SK-N-SH treated with all-trans-retinoic acid at 6 μM for 48 hours (cell line): ENCODE measurements around the gene RPL41.

ENCODE experiments used
- ARNTL ChIP-seq: fragments of 450-650 bp; formaldehyde crosslinking; IDR thresholded peaks from 2 replicates; pipeline ENCODE4 v1.5.0; 2020; ENCODE audit warnings: low read depth, mild to moderate bottlenecking, moderate library complexity, borderline replicate concordance
- CREB5 ChIP-seq: fragments of 250-450 bp; sonication (Bioruptor Pico); IDR thresholded peaks from 2 replicates; pipeline ENCODE4 v1.5.1; 2020; ENCODE audit warnings: low read depth, mild to moderate bottlenecking, moderate library complexity
- CSDC2 ChIP-seq: fragments of 250-450 bp; sonication (Bioruptor Pico); IDR thresholded peaks from 2 replicates; pipeline ENCODE4 v1.5.0; 2020; ENCODE audit warnings: mild to moderate bottlenecking, moderate library complexity
- CSRNP3 ChIP-seq: fragments of 250-450 bp; sonication (Bioruptor Pico); IDR thresholded peaks from 2 replicates; pipeline ENCODE4 v1.5.1; 2021; ENCODE audit warnings: mild to moderate bottlenecking, moderate library complexity
- GLIS3 ChIP-seq: fragments of 250-450 bp; sonication (Bioruptor Pico); IDR thresholded peaks from 2 replicates; pipeline ENCODE4 v1.5.0; 2020; ENCODE audit warnings: mild to moderate bottlenecking, moderate library complexity
- ISL1 ChIP-seq: fragments of 250-450 bp; sonication (Bioruptor Pico); IDR thresholded peaks from 2 replicates; pipeline ENCODE4 v2.1.2; 2022; ENCODE audit warnings: mild to moderate bottlenecking, moderate library complexity
- OSR1 ChIP-seq: fragments of 250-450 bp; sonication (Bioruptor Pico); IDR thresholded peaks from 2 replicates; pipeline ENCODE4 v1.8.0; 2022; ENCODE audit warnings: moderate library complexity, mild to moderate bottlenecking, inconsistent platforms
- POU6F1 ChIP-seq: fragments of 250-450 bp; sonication (Bioruptor Pico); IDR thresholded peaks from 2 replicates; pipeline ENCODE4 v1.8.0; 2021; ENCODE audit warnings: low read depth, mild to moderate bottlenecking, moderate library complexity, borderline replicate concordance
- PPARA ChIP-seq: fragments of 250-450 bp; sonication (Bioruptor Pico); IDR thresholded peaks from 2 replicates; pipeline ENCODE4 v1.5.0; 2020; ENCODE audit warnings: mild to moderate bottlenecking, borderline replicate concordance
- RARB ChIP-seq: fragments of 250-450 bp; sonication (Bioruptor Pico); IDR thresholded peaks from 2 replicates; pipeline ENCODE4 v1.8.0; 2021; ENCODE audit warnings: mild to moderate bottlenecking, moderate library complexity
- TSHZ2 ChIP-seq: fragments of 250-450 bp; sonication (Bioruptor Pico); IDR thresholded peaks from 2 replicates; pipeline ENCODE4 v1.5.0; 2020; ENCODE audit warnings: mild to moderate bottlenecking, moderate library complexity
- ZFP30 ChIP-seq: fragments of 450-650 bp; formaldehyde crosslinking; IDR thresholded peaks from 2 replicates; pipeline ENCODE4 v1.5.0; 2022; ENCODE audit warnings: mild to moderate bottlenecking, moderate library complexity
- ZNF565 ChIP-seq: fragments of 450-650 bp; formaldehyde crosslinking; conservative IDR thresholded peaks from 2 replicates; pipeline ENCODE4 v1.5.0; 2020; ENCODE audit warnings: low read depth, mild to moderate bottlenecking, moderate library complexity
- ZNF8 ChIP-seq: fragments of 450-650 bp; formaldehyde crosslinking; IDR thresholded peaks from 2 replicates; pipeline ENCODE4 v1.5.0; 2020; ENCODE audit warnings: mild to moderate bottlenecking, moderate library complexity

GRCh38 chr12:56101045-56101444 lies 15.4 kb upstream of the RPL41 start:
- TF ChIP-seq PPARA (CRISPR knock-in tag) (no peak), RARB (no peak), ISL1 (CRISPR knock-in tag) (no peak), POU6F1 (CRISPR knock-in tag) (no peak), CREB5 (CRISPR knock-in tag) (no peak), ZFP30 (CRISPR knock-in tag) (no peak), ARNTL (CRISPR knock-in tag) (no peak), OSR1 (CRISPR knock-in tag) (no peak), CSRNP3 (CRISPR knock-in tag) (no peak), CSDC2 (no peak), GLIS3 (CRISPR knock-in tag) (no peak), ZNF8 (no peak), ZNF565 (CRISPR knock-in tag) (no peak), TSHZ2 (CRISPR knock-in tag) (no peak)
